Fibroblast of lung (primary cell): ENCODE data around the gene SMCO1. TPM values are rescaled to one million over a fixed set of nuclear protein-coding genes. Genes with fewer than 3 reads are reported as not detected.
"Not testable (repeated sequence)": the region's sequence is repeated elsewhere in the genome, so short reads cannot be mapped to it uniquely, and the experiment has no call there.

Experiments used
- DNase-seq, 2 donors: peaks; one replicate each; pipeline versions ENCODE4 v3.0.0 to v3.0.0-alpha.2; 2010; ENCODE audit warnings: low read depth in 2 of 2
- H2AFZ ChIP-seq: 2 replicates; pipeline ENCODE4 v1.5.1; 2012; ENCODE audit warnings: low read length, control low read depth, inconsistent platforms
- H3K27ac ChIP-seq: 2 replicates; pipeline ENCODE4 v1.5.1; 2011; ENCODE audit warnings: low read length, control low read depth; ENCODE audit not compliant: insufficient read depth
- H3K27me3 ChIP-seq: 2 replicates; pipeline ENCODE4 v1.5.1; 2011; ENCODE audit warnings: mild to moderate bottlenecking, low read length; ENCODE audit not compliant: control insufficient read depth, insufficient read depth
- H3K36me3 ChIP-seq: 2 replicates; pipeline ENCODE4 v1.5.1; 2011; ENCODE audit warnings: low read length; ENCODE audit not compliant: control insufficient read depth, insufficient read depth
- H3K4me1 ChIP-seq: 2 replicates; pipeline ENCODE4 v1.5.1; 2011; ENCODE audit warnings: low read length; ENCODE audit not compliant: control insufficient read depth, insufficient read depth; ENCODE audit errors: extremely low read depth
- H3K4me2 ChIP-seq: 2 replicates; pipeline ENCODE4 v1.5.1; 2011; ENCODE audit warnings: low read length, control low read depth; ENCODE audit not compliant: insufficient read depth; ENCODE audit errors: extremely low read depth
- H3K4me3 ChIP-seq, 4 experiments: fragments of 200-600 bp in 1 of 4; sonication (generic) in 1 of 4; replicated peaks in 1 of 4; 2 replicates each; pipeline ENCODE4 v1.5.1; 2011 to 2016; ENCODE audit warnings: low read length in 4 of 4, low read depth in 3 of 4, mild to moderate bottlenecking in 3 of 4, control low read depth in 2 of 4, inconsistent platforms in 1 of 4, mixed read lengths in 1 of 4; ENCODE audit not compliant: insufficient read depth in 1 of 4; ENCODE audit errors: control extremely low read depth in 1 of 4
- H3K79me2 ChIP-seq: 2 replicates; pipeline ENCODE4 v1.5.1; 2012; ENCODE audit warnings: mild to moderate bottlenecking, low read length, inconsistent platforms; ENCODE audit not compliant: control insufficient read depth, insufficient read depth
- H3K9ac ChIP-seq: 2 replicates; pipeline ENCODE4 v1.5.1; 2011; ENCODE audit warnings: mild to moderate bottlenecking, low read length, control low read depth; ENCODE audit not compliant: insufficient read depth
- H3K9me3 ChIP-seq: 2 replicates; pipeline ENCODE4 v1.5.1; 2012; ENCODE audit warnings: low read depth, low read length; ENCODE audit not compliant: control insufficient read depth, insufficient read depth
- H4K20me1 ChIP-seq: 2 replicates; pipeline ENCODE4 v1.5.1; 2011; ENCODE audit warnings: low read length; ENCODE audit not compliant: control insufficient read depth, insufficient read depth; ENCODE audit errors: extremely low read depth
- CTCF ChIP-seq, 2 donors: IDR thresholded peaks in 1 of 2; conservative IDR thresholded peaks in 1 of 2; 1 replicate in 1 of 2; 2 replicates in 1 of 2; pipeline ENCODE4 v1.5.1; 2011 to 2012; ENCODE audit warnings: low read length in 2 of 2, control low read depth in 1 of 2, inconsistent platforms in 1 of 2, low read depth in 1 of 2, mild to moderate bottlenecking in 1 of 2
- EZH2 ChIP-seq: IDR thresholded peaks from 2 replicates; pipeline ENCODE4 v1.5.1; 2012; ENCODE audit warnings: low read length, control low read depth, mild to moderate bottlenecking; ENCODE audit errors: missing control alignments
- polyA plus RNA-seq, 2 donors: library from polyadenylated mRNA; depleted of rRNA in 1 of 2; stranded (reverse) in 1 of 2; unstranded in 1 of 2; fragments of >200 nt; gene quantifications; 2 replicates each; pipeline ENCODE4 v1.2.1, GENCODE V29; 2011 to 2012; ENCODE audit warnings: missing spikeins in 1 of 2
- total RNA-seq: library from RNA; depleted of rRNA; stranded (reverse); fragments of >200 nt; gene quantifications from 2 replicates; pipeline ENCODE4 v1.2.1, GENCODE V29; 2014

The SMCO1 gene
- total and polyA plus RNA-seq, 2 donors (not counting 1 experiment from before 2014, with no cell fraction given) = not detected

GRCh38 chr3:196463804-196464203 lies 51.3 kb downstream of the SMCO1 start:
- Histone ChIP-seq H3K4me2 (no peak overlapping the region), H3K9me3 (no peaks in the 10 kb centered on the region), H3K79me2 (no peaks in the 10 kb centered on the region), H3K27me3 (no peaks in the 10 kb centered on the region), H3K27ac (no peak overlapping the region), H3K4me1 (no peaks in the 10 kb centered on the region), H2AFZ (no peak overlapping the region), H4K20me1 (no peaks in the 10 kb centered on the region), H3K36me3 (no peaks in the 10 kb centered on the region), H3K4me3 (no peak overlapping the region), H3K9ac (no peak overlapping the region)
- TF ChIP-seq CTCF (conservative IDR thresholded peaks at IDR 0.05 in 1 of 2, IDR thresholded peaks at IDR 0.05 in 1 of 2; ENCODE audit: low read depth in 1 of 2, low read length in 2 of 2) (no peak), EZH2 (no peak)
- no peak for DNase-seq

GRCh38 chr3:196463478-196463756 lies 51.7 kb downstream of the SMCO1 start:
- Histone ChIP-seq H3K27me3 (no peaks in the 10 kb centered on the region), H3K9me3 (no peaks in the 10 kb centered on the region), H3K4me1 (no peaks in the 10 kb centered on the region), H2AFZ (no peak overlapping the region), H4K20me1 (no peaks in the 10 kb centered on the region), H3K4me2 (no peak overlapping the region), H3K9ac (no peak overlapping the region), H3K27ac (no peak overlapping the region), H3K4me3 (no peak overlapping the region), H3K79me2 (no peaks in the 10 kb centered on the region), H3K36me3 (no peaks in the 10 kb centered on the region)
- DNase-seq = no peak
- TF ChIP-seq EZH2 (no peak), CTCF (conservative IDR thresholded peaks at IDR 0.05 in 1 of 2, IDR thresholded peaks at IDR 0.05 in 1 of 2; ENCODE audit: low read depth in 1 of 2, low read length in 2 of 2) (no peak)

- H3K27ac ChIP-seq, H3K4me3 ChIP-seq, H3K9ac ChIP-seq: not testable (repeated sequence)
Measured at GRCh38 chr3:196462680-196463477, 52.3 kb downstream of the SMCO1 start.

More at GRCh38 chr3:196462680-196463477, 52.3 kb downstream of the SMCO1 start:
- not testable (repeated sequence) for H2AFZ ChIP-seq, H3K79me2 ChIP-seq, H3K36me3 ChIP-seq, H3K4me2 ChIP-seq, H3K27me3 ChIP-seq, DNase-seq, H4K20me1 ChIP-seq, H3K9me3 ChIP-seq, H3K4me1 ChIP-seq
